Natural killer cell (primary cell): Measurements from ENCODE around the gene CTIF. TPM values are rescaled to one million over a fixed set of nuclear protein-coding genes. Genes with fewer than 3 reads are reported as not detected.
A peak's percentile ranks its signal among the peaks of the same experiment; 100 is the strongest.

ENCODE experiments used
- ATAC-seq, 3 donors: fragments of 150-1000 bp in 2 of 3; fragments of 200-7000 bp in 1 of 3; cut with Tn5 transposase; 1 replicate in 1 of 3; 2 replicates in 2 of 3; pipeline ENCODE4 v1.10.0; 2021; ENCODE audit warnings: mild to moderate bottlenecking in 2 of 3, moderate library complexity in 2 of 3
- DNase-seq, 2 donors: peaks; one replicate each; pipeline versions ENCODE4 v3.0.0 to v3.0.0-alpha.2; 2013 to 2021; ENCODE audit warnings: mixed read lengths in 1 of 2
- H3K27ac ChIP-seq: one replicate; pipeline ENCODE4 v1.5.1; 2013; ENCODE audit warnings: mild to moderate bottlenecking, low read length
- H3K27me3 ChIP-seq: one replicate; pipeline ENCODE4 v1.6.1; 2013; ENCODE audit warnings: low read length; ENCODE audit not compliant: control insufficient read depth, insufficient read depth
- H3K36me3 ChIP-seq: one replicate; pipeline ENCODE4 v1.6.1; 2013; ENCODE audit warnings: low read length; ENCODE audit not compliant: control insufficient read depth, insufficient read depth
- H3K4me1 ChIP-seq: one replicate; pipeline ENCODE4 v1.6.1; 2013; ENCODE audit warnings: low read length; ENCODE audit not compliant: control insufficient read depth, insufficient read depth
- H3K4me3 ChIP-seq: one replicate; pipeline ENCODE4 v1.5.1; 2013; ENCODE audit warnings: low read length
- H3K9me3 ChIP-seq: one replicate; pipeline ENCODE4 v1.6.1; 2013; ENCODE audit warnings: low read length; ENCODE audit not compliant: control insufficient read depth, insufficient read depth
- H3K27ac Mint-ChIP-seq, 2 donors: one replicate each; pipeline ENCODE4 v1.8.0; 2022; ENCODE audit warnings: mild to moderate bottlenecking in 2 of 2, mixed read lengths in 2 of 2, moderate library complexity in 1 of 2
- H3K27me3 Mint-ChIP-seq, 2 donors: one replicate each; pipeline ENCODE4 v1.8.0; 2022; ENCODE audit warnings: low read depth in 2 of 2, mixed read lengths in 2 of 2
- H3K36me3 Mint-ChIP-seq: one replicate; pipeline ENCODE4 v1.8.0; 2022; ENCODE audit warnings: mixed read lengths
- H3K4me1 Mint-ChIP-seq, 2 donors: one replicate each; pipeline ENCODE4 v1.8.0; 2022; ENCODE audit warnings: mixed read lengths in 2 of 2
- H3K4me3 Mint-ChIP-seq: one replicate; pipeline ENCODE4 v1.8.0; 2022; ENCODE audit warnings: mild to moderate bottlenecking, moderate library complexity, mixed read lengths
- H3K9me3 Mint-ChIP-seq, 2 donors: one replicate each; pipeline ENCODE4 v1.8.0; 2022; ENCODE audit warnings: mixed read lengths in 2 of 2
- WGBS: methylation state at CpG from one replicate; pipeline ENCODE4 v1.1.7; 2013; ENCODE audit warnings: missing lambda C conversion rate; ENCODE audit not compliant: insufficient coverage; 5-methylcytosine and 5-hydroxymethylcytosine counted together
- intact Hi-C: fragments of 100-400 bp; cut with micrococcal nuclease; formaldehyde crosslinking; loops from one replicate; pipeline ENCODE4 v1.14.2; 2022
- total RNA-seq, 4 donors: library from RNA; stranded (reverse); fragments of 120-200 nt in 1 of 4; gene quantifications; one replicate each; pipeline versions ENCODE4 v1.2.3 to v1.2.4, GENCODE V29; 2013 to 2022
- TF ChIP-seq, protein P1 (sequence below): fragments of 200-600 bp; IDR thresholded peaks from one replicate; pipeline ENCODE4 v1.8.0; 2022; ENCODE audit warnings: antibody characterized with exemption

Gene CTIF
- total RNA-seq, 3 donors from 2014 or later (not counting 1 experiment from before 2014, with no cell fraction given) = 6.9 to 10.2 (median 8.2) TPM

- no peak overlapping the region for H3K27ac Mint-ChIP-seq
- peaks cover 18 to 59% of the 10 kb centered on the region in 2 donors for H3K4me1 Mint-ChIP-seq
- H3K4me1 ChIP-seq = peaks cover 24% of the 10 kb centered on the region
- DNase-seq (no peak), ATAC-seq (no peak)
- H3K36me3 Mint-ChIP-seq = no peaks in the 10 kb centered on the region
- no peaks in the 10 kb centered on the region for H3K9me3 ChIP-seq
- no peaks in the 10 kb centered on the region for H3K27me3 ChIP-seq
- H3K9me3 Mint-ChIP-seq = no peaks in the 10 kb centered on the region
- TF ChIP-seq, protein P1, sequence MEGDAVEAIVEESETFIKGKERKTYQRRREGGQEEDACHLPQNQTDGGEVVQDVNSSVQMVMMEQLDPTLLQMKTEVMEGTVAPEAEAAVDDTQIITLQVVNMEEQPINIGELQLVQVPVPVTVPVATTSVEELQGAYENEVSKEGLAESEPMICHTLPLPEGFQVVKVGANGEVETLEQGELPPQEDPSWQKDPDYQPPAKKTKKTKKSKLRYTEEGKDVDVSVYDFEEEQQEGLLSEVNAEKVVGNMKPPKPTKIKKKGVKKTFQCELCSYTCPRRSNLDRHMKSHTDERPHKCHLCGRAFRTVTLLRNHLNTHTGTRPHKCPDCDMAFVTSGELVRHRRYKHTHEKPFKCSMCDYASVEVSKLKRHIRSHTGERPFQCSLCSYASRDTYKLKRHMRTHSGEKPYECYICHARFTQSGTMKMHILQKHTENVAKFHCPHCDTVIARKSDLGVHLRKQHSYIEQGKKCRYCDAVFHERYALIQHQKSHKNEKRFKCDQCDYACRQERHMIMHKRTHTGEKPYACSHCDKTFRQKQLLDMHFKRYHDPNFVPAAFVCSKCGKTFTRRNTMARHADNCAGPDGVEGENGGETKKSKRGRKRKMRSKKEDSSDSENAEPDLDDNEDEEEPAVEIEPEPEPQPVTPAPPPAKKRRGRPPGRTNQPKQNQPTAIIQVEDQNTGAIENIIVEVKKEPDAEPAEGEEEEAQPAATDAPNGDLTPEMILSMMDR = no peak
- no peak overlapping the region for H3K4me3 Mint-ChIP-seq
- no peaks in the 10 kb centered on the region for H3K27me3 Mint-ChIP-seq
- H3K4me3 ChIP-seq = no peak overlapping the region
- H3K36me3 ChIP-seq = no peaks in the 10 kb centered on the region
- 95% methylated on average over 6 of the region's 6 CpGs for WGBS
- no peak overlapping the region for H3K27ac ChIP-seq
- intact Hi-C loops = loop anchor here (5.0 kb wide), 1 partner anchor 36 kb away; no protein-coding TSS in a partner anchor
Measured at GRCh38 chr18:48796491-48797205, 257.8 kb downstream of the CTIF start.

GRCh38 chr18:48797841-48798255 lies 259.0 kb downstream of the CTIF start:
- ATAC-seq = peak; percentile 51 to 85 (median 72)
- H3K27me3 ChIP-seq = no peaks in the 10 kb centered on the region
- peaks cover 18 to 52% of the 10 kb centered on the region in 2 donors for H3K4me1 Mint-ChIP-seq

DNA sequence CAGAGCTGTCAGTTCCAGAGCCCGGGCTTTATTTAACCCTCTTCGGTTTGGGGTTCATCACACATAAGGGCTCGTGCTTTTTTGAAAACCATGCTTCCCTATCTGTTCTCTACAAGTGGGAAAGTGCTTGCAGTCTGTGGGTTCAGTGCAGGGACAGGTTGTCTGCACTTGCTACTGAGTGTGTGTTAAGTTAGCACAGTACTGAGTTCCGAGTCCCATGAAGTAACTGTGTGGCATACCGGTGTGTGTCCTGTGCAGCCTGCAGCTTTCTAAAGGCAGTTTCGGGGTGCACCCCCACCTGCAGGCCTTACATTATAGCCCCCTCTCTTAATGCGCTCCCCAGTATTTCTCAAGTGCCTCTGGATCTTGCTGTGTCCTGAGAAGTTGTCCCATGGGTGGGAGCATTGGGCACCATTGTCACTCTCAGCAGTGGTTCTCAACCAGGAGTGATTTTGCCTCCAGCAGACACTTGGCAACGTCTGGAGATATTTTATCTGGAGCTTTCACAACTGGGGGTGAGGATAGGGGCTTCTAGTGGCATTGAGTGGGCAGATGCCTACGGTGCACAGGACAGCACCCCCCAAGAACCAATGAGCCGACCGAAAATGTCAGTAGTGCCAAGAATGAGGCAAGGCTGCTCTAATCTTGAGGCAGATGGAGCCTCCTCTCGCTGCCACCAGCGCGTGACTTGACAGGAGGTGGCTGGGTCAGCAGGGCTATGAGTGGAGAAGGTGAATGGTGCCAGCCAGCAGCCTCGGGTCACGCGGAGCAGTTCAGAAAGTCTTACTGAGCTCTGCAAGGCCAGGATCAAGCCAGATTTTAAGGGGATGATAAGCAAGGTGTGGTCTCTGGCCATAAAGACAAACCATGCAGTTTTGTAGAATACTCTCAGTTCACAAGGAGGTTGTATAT lies 259.8 kb downstream of the CTIF start:
- no peaks in the 10 kb centered on the region for H3K36me3 ChIP-seq
- Mint-ChIP-seq H3K27me3 (no peaks in the 10 kb centered on the region), H3K9me3 (no peaks in the 10 kb centered on the region), H3K4me1 (peaks cover 18 to 50% of the 10 kb centered on the region in 2 donors), H3K36me3 (no peaks in the 10 kb centered on the region), H3K27ac (peak overlapping the region in 1 of 2 donors; percentile 57), H3K4me3 (no peak overlapping the region)
- 91% methylated on average over 17 of the region's 17 CpGs for WGBS
- ATAC-seq = no peak
- no peak overlapping the region for H3K27ac ChIP-seq
- H3K4me1 ChIP-seq = peaks cover 32% of the 10 kb centered on the region
- intact Hi-C loops = loop anchor here (5.0 kb wide), 1 partner anchor 34 kb away; no protein-coding TSS in a partner anchor
- DNase-seq = peak in 1 of 2 donors; percentile 13
- H3K27me3 ChIP-seq = no peaks in the 10 kb centered on the region
- no peak overlapping the region for H3K4me3 ChIP-seq
- TF ChIP-seq, protein P1 = no peak
- H3K9me3 ChIP-seq = no peaks in the 10 kb centered on the region

More at GRCh38 chr18:48797841-48798255, 259.0 kb downstream of the CTIF start:
- peak; percentile 31 to 33 for DNase-seq
- no peak overlapping the region for H3K4me3 ChIP-seq
- Mint-ChIP-seq H3K27me3 (no peaks in the 10 kb centered on the region), H3K36me3 (no peaks in the 10 kb centered on the region), H3K27ac (peak overlapping the region in 1 of 2 donors; percentile 57), H3K4me3 (no peak overlapping the region), H3K9me3 (no peaks in the 10 kb centered on the region)
- no peaks in the 10 kb centered on the region for H3K9me3 ChIP-seq
- WGBS = 22% methylated on average over 9 of the region's 9 CpGs
- TF ChIP-seq, protein P1 = no peak
- H3K36me3 ChIP-seq = no peaks in the 10 kb centered on the region
- intact Hi-C loops = loop anchor here (5.0 kb wide), 1 partner anchor 34 kb away; no protein-coding TSS in a partner anchor
- H3K4me1 ChIP-seq = peaks cover 32% of the 10 kb centered on the region
- H3K27ac ChIP-seq = no peak overlapping the region
